H1 (cell line): Measurements from ENCODE around the gene DGKI. TPM values are rescaled to one million over a fixed set of nuclear protein-coding genes. Genes with fewer than 3 reads are reported as not detected.

Experiments
- CTCF ChIA-PET: fragments of 300-600 bp; sonication (Branson Sonifier 250); formaldehyde crosslinking; loops from one replicate; lab custom pipeline; 2021; ENCODE audit not compliant: partially characterized antibody; lab: Charles Lee
- POLR2A ChIA-PET: fragments of 300-600 bp; sonication (Branson Sonifier 250); formaldehyde crosslinking; loops from one replicate; lab custom pipeline; 2021; ENCODE audit warnings: inconsistent platforms; ENCODE audit not compliant: partially characterized antibody; lab: Charles Lee
- DNase-seq, 2 experiments: peaks; one replicate each; pipeline versions ENCODE4 v3.0.0 to v3.0.0-alpha.2; 2010 to 2022; ENCODE audit warnings: low spot score in 2 of 2, low read depth in 1 of 2, mixed read lengths in 1 of 2
- FAIRE-seq: peaks from 2 replicates; lab custom pipeline; 2011; peaks lifted over from hg19 to GRCh38; lab: Jason Lieb, UNC
- H2AFZ ChIP-seq: 2 replicates; pipeline ENCODE4 v1.8.1; 2012; ENCODE audit warnings: low read length, inconsistent platforms
- H2AK5ac ChIP-seq: 2 replicates; pipeline ENCODE4 v1.6.1; 2013; ENCODE audit warnings: low read depth, low read length
- H2BK120ac ChIP-seq: replicated peaks from 2 replicates; pipeline ENCODE3; 2013; ENCODE audit warnings: low read depth, low read length, inconsistent platforms
- H2BK12ac ChIP-seq: 2 replicates; pipeline ENCODE4 v1.6.1; 2013; ENCODE audit warnings: low read depth, low read length
- H2BK15ac ChIP-seq: 2 replicates; pipeline ENCODE4 v1.6.1; 2013; ENCODE audit warnings: low read length
- H2BK20ac ChIP-seq: 2 replicates; pipeline ENCODE4 v1.6.1; 2013; ENCODE audit warnings: low read length
- H2BK5ac ChIP-seq: 2 replicates; pipeline ENCODE4 v1.6.1; 2013; ENCODE audit warnings: low read depth, low read length
- H3K14ac ChIP-seq: 2 replicates; pipeline ENCODE4 v1.6.1; 2013; ENCODE audit warnings: inconsistent platforms; ENCODE audit not compliant: insufficient read length
- H3K18ac ChIP-seq: 2 replicates; pipeline ENCODE4 v1.6.1; 2013; ENCODE audit warnings: low read length; ENCODE audit errors: extremely low read depth
- H3K23ac ChIP-seq: 2 replicates; pipeline ENCODE4 v1.6.1; 2013; ENCODE audit warnings: inconsistent platforms; ENCODE audit not compliant: insufficient read length
- H3K23me2 ChIP-seq: 2 replicates; pipeline ENCODE4 v1.6.1; 2013; ENCODE audit warnings: low read depth, low read length
- H3K27ac ChIP-seq: 2 replicates; pipeline ENCODE4 v1.6.1; 2011; ENCODE audit warnings: low read depth, low read length, inconsistent platforms
- H3K27me3 ChIP-seq, 4 experiments: replicated peaks in 1 of 4; 1 replicate in 1 of 4; 2 replicates in 3 of 4; pipeline versions ENCODE4 v1.6.1 to v1.8.1; 2011 to 2013; ENCODE audit warnings: low read length in 3 of 4, mild to moderate bottlenecking in 3 of 4, inconsistent platforms in 2 of 4, mixed read lengths in 2 of 4, moderate library complexity in 1 of 4; ENCODE audit not compliant: control insufficient read depth in 3 of 4, insufficient read depth in 3 of 4; ENCODE audit errors: extremely low read depth in 1 of 4
- H3K36me3 ChIP-seq, 4 experiments: 2 replicates each; pipeline versions ENCODE4 v1.6.1 to v1.8.1; 2011 to 2013; ENCODE audit warnings: mild to moderate bottlenecking in 4 of 4, low read length in 3 of 4, moderate library complexity in 2 of 4, control low read depth in 1 of 4, inconsistent platforms in 1 of 4; ENCODE audit not compliant: insufficient read depth in 4 of 4, control insufficient read depth in 2 of 4
- H3K4ac ChIP-seq: replicated peaks from 2 replicates; pipeline ENCODE3; 2013; ENCODE audit warnings: low read length, low read depth, mixed read lengths, inconsistent platforms; ENCODE audit not compliant: insufficient read length
- H3K4me1 ChIP-seq, 4 experiments: replicated peaks in 1 of 4; 1 replicate in 1 of 4; 2 replicates in 3 of 4; pipeline versions ENCODE4 v1.6.1 to v1.8.1; 2011 to 2013; ENCODE audit warnings: low read length in 3 of 4, inconsistent platforms in 2 of 4, mixed read lengths in 1 of 4; ENCODE audit not compliant: insufficient read depth in 4 of 4, control insufficient read depth in 3 of 4
- H3K4me2 ChIP-seq, 2 experiments: 2 replicates each; pipeline versions ENCODE4 v1.6.1 to v1.8.1; 2011 to 2013; ENCODE audit warnings: low read depth in 2 of 2, low read length in 2 of 2, control low read depth in 1 of 2, inconsistent platforms in 1 of 2, mild to moderate bottlenecking in 1 of 2; ENCODE audit not compliant: insufficient read depth in 1 of 2
- H3K4me3 ChIP-seq, 4 experiments: fragments of 200-600, 300-600 bp in 1 of 4; sonication (generic), shearing (Covaris generic), sonication (Bioruptor Twin) in 1 of 4; 2 replicates each; pipeline versions ENCODE4 v1.5.1 to v1.8.1; 2011 to 2016; ENCODE audit warnings: low read length in 4 of 4, low read depth in 3 of 4, control low read depth in 2 of 4, inconsistent platforms in 2 of 4, mild to moderate bottlenecking in 2 of 4, mixed read lengths in 1 of 4, moderate library complexity in 1 of 4; ENCODE audit not compliant: insufficient read depth in 2 of 4; ENCODE audit errors: extremely low read depth in 1 of 4
- H3K56ac ChIP-seq: replicated peaks from 2 replicates; pipeline ENCODE3; 2013; ENCODE audit warnings: low read depth, mild to moderate bottlenecking, mixed read lengths, low read length, inconsistent platforms; ENCODE audit not compliant: insufficient read length
- H3K79me1 ChIP-seq: 2 replicates; pipeline ENCODE4 v1.6.1; 2013; ENCODE audit warnings: low read depth, low read length, control low read depth
- H3K79me2 ChIP-seq, 2 experiments: 2 replicates each; pipeline versions ENCODE4 v1.6.1 to v1.8.1; 2012 to 2013; ENCODE audit warnings: low read length in 2 of 2, mild to moderate bottlenecking in 2 of 2, inconsistent platforms in 1 of 2; ENCODE audit not compliant: insufficient read depth in 2 of 2, control insufficient read depth in 1 of 2
- H3K9ac ChIP-seq, 4 experiments: replicated peaks in 1 of 4; 1 replicate in 1 of 4; 2 replicates in 3 of 4; pipeline versions ENCODE4 v1.6.1 to v1.8.1; 2011 to 2013; ENCODE audit warnings: low read depth in 3 of 4, low read length in 3 of 4, control low read depth in 2 of 4, mild to moderate bottlenecking in 2 of 4, moderate library complexity in 2 of 4, inconsistent platforms in 1 of 4; ENCODE audit errors: extremely low read depth in 1 of 4
- H3K9me3 ChIP-seq, 2 experiments: 2 replicates each; pipeline versions ENCODE4 v1.6.1 to v1.8.1; 2012 to 2013; ENCODE audit warnings: mild to moderate bottlenecking in 2 of 2, moderate library complexity in 2 of 2, control low read depth in 1 of 2, inconsistent platforms in 1 of 2, low read depth in 1 of 2, low read length in 1 of 2, mixed read lengths in 1 of 2; ENCODE audit not compliant: insufficient read depth in 2 of 2
- H4K20me1 ChIP-seq, 2 experiments: replicated peaks in 1 of 2; 2 replicates each; pipeline versions ENCODE3 to v1.8.1; 2011 to 2013; ENCODE audit warnings: inconsistent platforms in 2 of 2, low read length in 2 of 2, mild to moderate bottlenecking in 1 of 2; ENCODE audit not compliant: insufficient read depth in 2 of 2, control insufficient read depth in 1 of 2
- H4K5ac ChIP-seq: 2 replicates; pipeline ENCODE4 v1.6.1; 2013; ENCODE audit warnings: low read length, low read depth, mixed read lengths, inconsistent platforms; ENCODE audit not compliant: insufficient read length
- H4K8ac ChIP-seq: 2 replicates; pipeline ENCODE4 v1.8.0; 2013; ENCODE audit warnings: mild to moderate bottlenecking, moderate library complexity, low read length, inconsistent platforms; ENCODE audit not compliant: insufficient read depth; ENCODE audit errors: extremely low read depth
- H4K91ac ChIP-seq: replicated peaks from 2 replicates; pipeline ENCODE3; 2013; ENCODE audit warnings: low read length, mixed read lengths, inconsistent platforms; ENCODE audit not compliant: insufficient read length
- E2F6 ChIP-seq: IDR thresholded peaks from 2 replicates; pipeline ENCODE4 v1.6.1; 2012; ENCODE audit warnings: inconsistent platforms
- FOSL1 ChIP-seq: IDR thresholded peaks from 2 replicates; pipeline ENCODE4 v1.6.1; 2011; ENCODE audit warnings: mild to moderate bottlenecking, low read depth, low read length, moderate library complexity; ENCODE audit not compliant: insufficient read depth
- KDM5A ChIP-seq: fragments of 200-600 bp; IDR thresholded peaks from 2 replicates; pipeline ENCODE4 v1.7.1; 2012; ENCODE audit warnings: mild to moderate bottlenecking, low read length, inconsistent platforms, mixed read lengths
- NANOG ChIP-seq: IDR thresholded peaks from 2 replicates; pipeline ENCODE4 v1.6.1; 2011; ENCODE audit warnings: low read length, low read depth, mild to moderate bottlenecking, inconsistent platforms; ENCODE audit not compliant: insufficient read depth, poor library complexity, severe bottlenecking
- NRF1 ChIP-seq: IDR thresholded peaks from 2 replicates; pipeline ENCODE4 v1.6.1; 2011; ENCODE audit warnings: mild to moderate bottlenecking, low read depth, low read length, improper control_type of control experiment
- POLR2A ChIP-seq, 2 experiments: IDR thresholded peaks; 1 replicate in 1 of 2; 2 replicates in 1 of 2; pipeline ENCODE4 v1.6.1; 2011; ENCODE audit warnings: low read depth in 2 of 2, low read length in 2 of 2, mild to moderate bottlenecking in 2 of 2; ENCODE audit errors: control extremely low read depth in 1 of 2
- SAP30 ChIP-seq: fragments of 300-600 bp; sonication (generic); IDR thresholded peaks from 2 replicates; pipeline ENCODE4 v1.7.1; 2012; ENCODE audit warnings: low read length, moderate library complexity, mild to moderate bottlenecking, inconsistent platforms; ENCODE audit not compliant: insufficient read depth, insufficient replicate concordance
- SIRT6 ChIP-seq: IDR thresholded peaks from one replicate; pipeline ENCODE4 v1.7.1; 2012; ENCODE audit warnings: low read length, inconsistent platforms
- YY1 ChIP-seq: IDR thresholded peaks from 2 replicates; pipeline ENCODE4 v1.6.1; 2011; ENCODE audit warnings: low read depth, mild to moderate bottlenecking, low read length
- WGBS, 2 experiments: shearing (Covaris generic) in 1 of 2; methylation state at CpG; one replicate each; pipeline versions ENCODE4 v1.1.6 to v1.1.7; 2013 to 2015; ENCODE audit warnings: low lambda C conversion rate in 2 of 2, mixed read lengths in 2 of 2, inconsistent platforms in 1 of 2, low coverage in 1 of 2, missing lambda C conversion rate in 1 of 2; ENCODE audit not compliant: insufficient replicate concordance in 2 of 2, insufficient coverage in 1 of 2, insufficient read length in 1 of 2; ENCODE audit errors: extremely low coverage in 1 of 2, missing lambda C conversion rate in 1 of 2; 5-methylcytosine and 5-hydroxymethylcytosine counted together
- polyA plus RNA-seq, 7 experiments: library from polyadenylated mRNA; depleted of rRNA in 3 of 7; stranded (reverse) in 5 of 7; unstranded in 2 of 7; fragments of >200 nt in 5 of 7; fragments of 200-250 nt in 2 of 7; gene quantifications; 1 replicate in 5 of 7; 2 replicates in 1 of 7; 4 replicates in 1 of 7; pipeline versions ENCODE4 v1.2.1 to v1.2.3, GENCODE V29; 2011 to 2013; ENCODE audit warnings: missing spikeins in 2 of 7, mixed read lengths in 2 of 7
- total RNA-seq: library from RNA; stranded (reverse); fragmentation: NEBNext Ultra II Directional; extraction: Animal tissue kit (Norgen Biotek cat#: 25700); gene quantifications from 2 replicates; pipeline ENCODE4 v1.2.1, GENCODE V29; 2021

Gene DGKI
- total and polyA plus RNA-seq, 2 of the 8 experiments (the other 6 are each of a cell fraction or from before 2014, with no cell fraction given), result 0.20 to 0.71 TPM

GRCh38 chr7:137801003-137801402 lies 45.8 kb downstream of the DGKI start:
- Histone ChIP-seq H4K91ac (no peak overlapping the region), H3K23ac (no peak overlapping the region), H3K4me3 (no peak overlapping the region), H3K18ac (no peak overlapping the region), H2BK120ac (no peak overlapping the region), H4K5ac (no peak overlapping the region), H4K8ac (no peak overlapping the region), H3K9me3 (0 out of 4 replicates have a peak, but pooled peaks cover 0 to under 1% of the 10 kb centered on the region in 2 experiments), H3K23me2 (no peaks in the 10 kb centered on the region), H2BK12ac (no peak overlapping the region), H3K14ac (no peak overlapping the region), H3K56ac (no peak overlapping the region), H3K36me3 (no peaks in the 10 kb centered on the region), H3K27ac (no peak overlapping the region), H3K4me1 (peaks cover 0 to 5% (median 2%) of the 10 kb centered on the region in 4 experiments; a peak in 4 of 7 replicates), H3K27me3 (no peaks in the 10 kb centered on the region; a peak in 1 of 7 replicates), H3K4me2 (no peak overlapping the region), H4K20me1 (no peaks in the 10 kb centered on the region), H2AK5ac (no peak overlapping the region), H2BK15ac (no peak overlapping the region), H2BK20ac (no peak overlapping the region), H3K79me1 (no peaks in the 10 kb centered on the region), H3K4ac (no peak overlapping the region), H3K79me2 (no peaks in the 10 kb centered on the region), H2AFZ (no peak overlapping the region), H2BK5ac (no peak overlapping the region), H3K9ac (no peak overlapping the region)
- no peak for DNase-seq
- FAIRE-seq, result no peak
- POLR2A ChIA-PET, result no interaction called here
- no peak for TF ChIP-seq FOSL1
- TF ChIP-seq SIRT6, result no peak
- no peak for TF ChIP-seq SAP30
- TF ChIP-seq NRF1, result no peak
- no peak for TF ChIP-seq POLR2A (IDR thresholded peaks at IDR 0.05; ENCODE audit: control extremely low read depth in 1 of 2, low read depth in 2 of 2, low read length in 2 of 2)
- TF ChIP-seq NANOG, result no peak
- no peak for TF ChIP-seq KDM5A
- TF ChIP-seq E2F6, result no peak
- TF ChIP-seq YY1, result no peak
- CTCF ChIA-PET, result interaction anchor here (0.9 to 5.7 kb wide), 4 partner anchors 8 to 174 kb away, joined by 3 to 34 read pairs (median 4); no protein-coding TSS in a partner anchor
- 100% methylated on average over 1 of the region's 1 CpG; no CpG with 5 or more reads in 1 of the 2 experiments for WGBS, 2 experiments
